HG03039 (cell line): ENCODE measurements around the gene PDZRN3.
"Not testable (repeated sequence)": the region's sequence is repeated elsewhere in the genome, so short reads cannot be mapped to it uniquely, and the experiment has no call there.

Experiments used
- ATAC-seq: cut with Tn5 transposase; IDR thresholded peaks from one replicate; pipeline ENCODE4 v1.9.1; 2021; ENCODE audit warnings: mild to moderate bottlenecking, moderate library complexity; ENCODE audit not compliant: unreplicated experiment

Gene PDZRN3

DNA sequence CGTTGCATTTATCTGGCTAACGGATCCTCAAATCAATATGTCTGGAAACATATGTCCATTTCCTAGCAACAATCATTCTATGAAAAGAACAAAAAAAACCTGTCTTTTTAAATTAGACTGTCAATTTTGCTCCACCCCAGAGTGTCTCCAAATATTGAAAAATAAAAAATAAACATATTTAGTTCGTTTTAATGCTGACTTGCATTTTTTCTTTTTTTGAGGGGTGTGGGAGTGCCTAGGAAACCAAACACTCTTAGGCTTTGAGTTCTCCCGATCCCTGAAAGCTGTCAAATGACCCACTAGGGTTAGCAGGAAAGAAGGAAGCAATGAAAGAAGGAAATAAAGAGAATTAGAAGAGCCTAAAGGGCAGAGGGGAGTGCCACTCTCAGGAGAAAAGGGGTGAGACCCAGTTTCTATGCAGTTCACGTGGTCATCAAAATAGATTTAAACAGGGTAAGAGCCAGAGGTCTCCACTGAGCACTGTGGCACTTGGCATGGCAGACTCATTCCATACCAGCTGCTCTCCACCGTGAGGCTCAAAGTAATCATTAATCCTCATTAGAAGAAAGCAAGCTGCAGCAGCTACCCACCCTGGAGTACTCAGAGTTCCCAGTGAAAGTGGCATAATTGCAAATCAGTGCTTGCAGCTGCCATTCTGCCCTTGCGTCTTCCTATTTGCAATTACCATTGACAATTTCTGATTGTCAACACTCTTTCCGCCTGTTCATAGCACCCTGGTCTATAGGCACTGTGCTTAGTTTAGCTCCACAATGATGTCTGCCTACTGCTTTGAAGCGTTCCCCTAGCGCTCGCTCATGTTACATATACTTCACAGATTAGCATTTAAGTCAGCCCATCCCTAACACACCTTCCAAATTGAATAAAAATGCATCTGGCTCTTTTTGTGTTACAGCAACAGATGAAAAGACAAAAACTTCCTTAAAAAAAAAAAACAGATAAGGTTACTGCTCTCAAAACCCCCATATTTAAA is 32.3 kb downstream of the PDZRN3 start:
- ATAC-seq, result no peak

DNA sequence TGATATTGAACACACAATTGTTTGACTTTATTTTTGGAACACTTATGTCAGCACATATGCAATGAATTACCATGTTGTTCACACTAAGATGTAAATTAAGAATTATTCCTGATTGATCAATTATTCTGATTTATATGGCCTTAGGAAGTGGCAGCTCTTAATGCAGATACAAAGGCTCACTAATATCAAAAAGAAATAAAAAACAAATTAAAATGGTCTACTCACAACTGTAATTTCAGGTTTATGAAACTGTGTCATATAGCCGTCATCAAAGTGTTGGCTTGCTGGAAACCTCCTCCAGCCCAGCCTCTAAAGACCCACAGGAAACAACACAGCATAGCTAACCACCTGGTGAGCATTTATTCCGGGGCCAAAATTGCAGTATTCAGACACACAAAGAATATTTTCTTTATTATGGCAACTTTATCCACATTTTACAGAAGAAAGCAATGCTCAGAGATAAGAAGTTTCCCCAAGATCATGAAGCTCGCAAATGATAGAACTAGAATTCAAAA is 33.4 kb downstream of the PDZRN3 start:
- no peak for ATAC-seq

DNA sequence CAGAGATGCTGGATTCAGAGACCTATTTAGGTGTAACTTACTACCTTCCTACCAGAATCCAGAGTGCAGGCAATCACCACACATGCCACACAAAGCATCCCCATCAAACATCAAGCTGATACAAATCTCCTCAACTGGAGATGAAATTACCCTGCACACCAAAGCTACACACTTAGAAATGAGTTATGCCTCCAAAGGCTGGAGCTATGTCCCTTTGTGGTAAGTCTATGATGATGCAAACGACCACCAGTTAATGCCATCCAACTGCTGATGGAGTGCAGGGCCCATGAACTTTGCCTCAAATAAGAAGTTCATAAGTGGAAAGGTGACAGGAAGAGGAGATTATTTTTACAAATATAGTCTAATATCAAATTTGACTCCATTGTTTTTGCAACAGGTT is 38.1 kb downstream of the PDZRN3 start:
- no peak for ATAC-seq

DNA sequence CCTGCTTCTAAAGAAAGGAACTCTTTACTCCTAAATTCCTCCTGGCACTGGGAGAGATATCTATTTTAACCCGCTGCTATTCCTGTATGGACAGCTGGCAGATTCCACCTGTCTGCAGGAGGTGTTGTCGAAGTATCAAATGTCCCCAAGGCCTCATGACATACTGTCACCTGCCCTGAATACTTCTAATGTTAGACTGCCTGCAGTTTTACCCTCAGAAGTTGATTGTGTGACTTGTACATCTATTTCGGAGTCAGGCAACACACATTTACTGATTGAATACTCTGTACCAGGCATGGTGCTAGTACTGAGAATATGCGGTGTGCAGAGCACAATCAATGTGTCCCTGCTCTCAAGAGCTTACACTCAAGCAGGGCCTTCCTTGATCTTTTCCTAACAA is 38.6 kb downstream of the PDZRN3 start:
- ATAC-seq, result no peak

DNA sequence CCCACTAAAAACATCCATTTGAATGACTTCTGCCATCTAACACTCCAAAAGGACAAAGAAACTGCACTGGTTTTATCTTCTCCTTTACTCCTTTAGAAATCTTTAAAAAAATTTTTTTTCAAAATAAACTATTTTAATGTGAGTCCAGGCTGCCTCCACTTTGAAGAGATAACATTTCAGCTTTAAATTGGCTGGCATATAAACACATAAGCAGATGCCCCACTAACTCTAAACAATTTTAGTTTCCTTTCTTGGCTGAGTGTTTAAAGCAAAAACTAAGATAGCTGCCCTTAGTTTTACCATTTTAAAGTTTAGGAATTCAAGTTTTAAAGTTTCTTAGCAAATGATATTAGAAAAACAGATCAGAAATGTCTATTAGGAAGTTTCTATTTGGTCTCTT is 39.9 kb downstream of the PDZRN3 start:
- no peak for ATAC-seq

DNA sequence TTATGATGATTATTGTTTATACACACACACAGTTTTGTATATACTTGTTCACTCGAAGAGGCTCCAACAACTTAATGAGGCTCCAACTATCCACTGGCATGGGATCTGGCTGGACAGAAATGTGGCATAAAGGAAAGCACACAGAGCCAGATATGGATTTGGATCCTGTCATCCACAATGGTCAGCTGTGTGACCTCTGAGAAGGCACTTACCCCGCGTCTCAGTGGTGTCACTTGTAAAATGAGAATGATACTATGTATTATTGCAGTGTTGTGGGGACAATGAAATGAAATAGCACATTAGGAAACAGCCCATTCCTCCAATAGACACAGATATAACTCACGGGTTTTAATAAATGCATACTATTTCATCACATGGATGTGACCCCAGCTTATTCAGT is 42.2 kb downstream of the PDZRN3 start:
- ATAC-seq, result no peak

DNA sequence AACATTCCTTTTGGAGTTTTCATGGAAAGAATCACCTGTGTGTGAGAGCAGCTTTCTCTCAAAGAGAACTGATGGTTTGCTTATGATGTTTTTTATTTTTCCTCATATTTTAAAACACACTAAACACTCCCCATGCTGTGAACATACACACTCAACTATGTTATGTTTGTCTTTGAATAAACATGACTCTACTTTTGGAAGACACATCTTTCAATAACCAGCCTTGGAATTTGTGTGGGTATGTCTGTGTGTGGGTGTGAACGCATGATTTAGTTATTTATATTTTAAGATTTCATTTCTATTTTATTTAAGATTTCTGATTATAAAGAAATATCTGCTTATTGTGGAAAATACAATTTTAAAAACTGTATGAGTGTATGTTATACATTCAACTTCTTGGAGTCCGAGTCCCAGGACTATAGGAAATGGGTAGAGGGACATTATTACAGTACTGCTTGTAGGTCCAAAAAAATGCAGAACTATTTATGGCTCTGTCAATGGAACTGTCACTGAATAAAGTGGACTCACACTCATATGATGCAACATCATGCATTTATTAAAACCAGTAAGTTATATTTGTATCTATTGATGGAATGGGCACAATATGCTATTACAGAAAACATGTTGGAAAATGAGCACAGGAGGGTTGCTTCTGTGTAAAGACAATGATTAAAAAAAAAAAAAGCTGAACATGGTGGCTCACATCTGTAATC is 43.5 kb downstream of the PDZRN3 start:
- ATAC-seq, result no peak

DNA sequence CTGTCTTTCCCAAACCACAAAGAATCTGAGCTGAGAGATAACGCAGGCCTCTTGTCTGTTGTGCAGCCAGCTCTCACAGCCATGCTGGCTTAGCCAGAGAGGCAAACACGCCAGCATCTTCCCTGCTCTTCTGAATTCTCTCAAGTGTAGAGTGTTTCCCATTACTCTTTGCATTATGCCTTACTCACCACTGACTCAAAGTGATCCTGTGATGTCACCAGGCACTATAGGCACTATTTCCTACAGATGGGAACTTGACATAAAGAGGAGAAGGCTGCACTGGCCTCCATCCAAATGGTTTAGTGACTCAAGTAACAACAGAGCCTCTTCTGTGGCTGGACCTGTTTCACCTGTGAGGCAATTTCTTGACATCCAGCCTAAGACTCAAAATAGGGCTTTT is 44.4 kb downstream of the PDZRN3 start:
- no peak for ATAC-seq

DNA sequence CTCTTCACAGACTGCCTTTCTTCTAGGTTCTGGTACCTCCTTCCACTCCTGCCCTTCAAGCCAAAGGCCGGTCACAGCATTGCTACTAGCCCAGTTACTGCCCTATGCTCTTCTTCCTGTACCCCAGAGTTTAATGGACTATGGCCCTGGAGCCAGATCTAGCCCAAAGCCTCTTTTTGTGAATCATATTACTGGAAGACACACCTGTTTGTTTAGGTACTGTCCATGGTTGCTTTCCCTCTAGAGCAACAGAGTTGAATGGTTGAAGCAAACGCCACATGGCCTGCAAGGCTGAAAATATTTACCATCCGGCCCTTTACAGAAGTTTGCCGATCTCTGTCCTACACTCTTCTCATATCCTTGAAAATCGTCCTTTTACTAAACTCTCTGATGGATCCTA is 47.0 kb downstream of the PDZRN3 start:
- ATAC-seq, result no peak

DNA sequence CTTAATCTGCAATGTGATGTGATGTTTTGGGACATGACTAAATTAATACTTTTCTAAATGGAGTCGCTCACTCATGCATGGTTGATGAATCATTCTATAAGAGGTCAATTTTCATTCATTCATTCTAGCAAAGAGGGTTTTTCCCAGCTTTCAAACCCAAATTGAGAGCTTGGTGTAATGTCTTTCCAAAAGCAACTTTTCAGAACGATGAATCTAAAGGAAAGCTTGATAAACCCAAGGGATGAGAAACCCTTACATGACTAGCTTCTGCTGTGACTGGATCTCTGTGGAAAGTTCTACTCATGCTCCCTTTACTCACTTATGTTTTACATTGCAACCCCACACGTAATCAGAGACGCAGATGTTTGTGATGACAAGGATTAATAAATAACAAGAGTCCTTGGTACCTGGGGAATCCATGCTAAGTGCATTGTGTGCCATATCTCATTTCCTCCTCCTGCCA is 47.7 kb downstream of the PDZRN3 start:
- no peak for ATAC-seq

DNA sequence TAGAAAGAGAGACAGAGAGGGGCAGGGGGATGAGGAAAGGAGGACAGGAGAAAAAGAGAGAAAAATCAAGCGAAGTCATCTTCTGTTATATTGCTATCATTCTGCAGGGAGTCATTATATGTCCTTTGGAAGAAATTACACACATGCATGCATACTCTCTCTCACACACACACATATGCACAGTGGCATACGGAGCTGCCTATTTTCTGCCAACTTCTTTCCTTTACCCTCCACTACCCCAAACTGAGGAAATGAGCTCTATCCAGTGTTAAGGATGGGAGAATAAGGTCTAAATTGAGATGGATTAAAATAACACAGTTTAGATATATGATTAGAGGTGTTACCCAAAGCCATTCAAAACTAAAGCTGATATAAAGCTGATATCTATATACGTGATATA is 48.8 kb downstream of the PDZRN3 start:
- no peak for ATAC-seq

DNA sequence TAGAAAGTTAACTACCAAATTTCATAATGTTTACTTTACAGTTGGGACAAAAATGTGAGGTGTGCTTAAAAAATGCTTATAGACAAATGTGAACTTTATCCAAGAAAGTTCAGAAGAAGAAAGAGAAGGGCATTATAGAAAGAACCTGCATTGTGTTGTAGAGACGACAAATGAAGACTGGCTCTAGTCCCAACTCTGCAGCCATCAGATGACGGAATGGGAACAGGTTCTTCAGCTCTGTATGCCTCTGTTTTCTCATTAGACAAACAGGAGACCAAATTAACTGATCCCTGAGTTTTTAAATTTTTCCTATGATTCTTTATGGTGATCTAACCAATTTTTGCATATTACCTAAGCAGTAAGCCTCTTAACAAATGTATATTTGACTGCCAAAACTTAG is 49.2 kb downstream of the PDZRN3 start:
- ATAC-seq, result no peak

DNA sequence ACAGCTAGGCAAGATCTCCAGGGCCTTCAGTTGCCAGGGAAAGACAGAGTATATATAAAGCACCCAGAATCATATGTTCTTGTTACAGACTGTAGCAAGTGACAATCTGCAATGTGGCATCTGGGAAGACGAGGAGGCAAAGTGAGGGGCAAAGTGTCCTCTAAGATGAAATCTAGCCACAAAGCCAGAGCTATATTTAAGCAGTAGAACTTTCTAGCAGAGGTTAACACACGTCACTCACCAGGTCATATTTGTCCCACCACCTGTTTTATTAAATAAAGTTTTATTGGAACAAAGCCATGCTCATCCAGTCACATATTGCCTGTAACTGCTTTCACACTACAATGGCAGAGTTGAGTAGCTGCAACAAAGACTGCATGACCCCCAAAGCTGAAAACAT is 51.5 kb downstream of the PDZRN3 start:
- no peak for ATAC-seq

DNA sequence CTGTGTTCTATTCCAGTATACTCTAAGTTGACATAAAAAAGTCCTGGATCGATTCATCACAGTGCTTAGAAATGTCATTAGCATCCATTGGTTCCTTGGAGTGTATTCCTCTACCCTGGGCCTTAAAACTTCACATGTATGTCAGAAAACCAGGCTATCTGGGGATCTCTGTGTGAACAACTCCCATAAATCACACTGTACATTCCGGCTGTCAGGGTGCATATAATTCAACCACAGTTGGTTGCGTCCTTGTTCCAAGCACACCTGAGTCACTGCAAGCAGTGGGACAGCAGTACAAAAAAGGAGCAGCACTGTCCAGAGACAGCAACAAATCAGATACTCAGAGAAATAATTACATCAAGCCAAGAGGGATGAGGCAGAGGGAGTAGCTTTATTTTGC is 52.4 kb downstream of the PDZRN3 start:
- ATAC-seq, result no peak

DNA sequence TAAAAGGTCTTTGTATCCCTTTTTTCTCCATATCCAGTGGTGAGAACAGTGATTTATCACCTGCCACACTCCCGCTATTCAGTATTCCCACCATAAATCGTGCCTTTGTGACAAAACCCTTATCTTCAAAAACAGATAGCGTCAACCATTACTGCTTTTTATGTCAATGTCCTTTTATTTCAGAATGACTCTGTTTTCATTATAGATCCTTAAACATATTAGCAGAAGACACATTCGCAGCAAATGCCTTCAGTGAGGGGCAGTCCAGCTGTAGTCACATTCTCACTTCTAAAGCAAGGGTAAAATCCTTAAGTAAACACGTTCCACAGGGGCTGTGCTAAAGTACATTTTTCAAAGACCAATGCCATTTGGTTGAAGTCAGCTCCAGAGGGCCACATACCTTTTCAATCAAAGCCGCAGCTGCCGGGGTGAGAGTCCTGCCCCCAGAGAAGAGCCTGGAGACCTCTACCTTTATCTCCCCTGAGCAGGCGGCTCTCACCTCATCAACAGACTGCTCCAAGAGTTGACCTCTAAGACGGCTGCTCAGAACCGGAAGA is 53.4 kb downstream of the PDZRN3 start:
- no peak for ATAC-seq

DNA sequence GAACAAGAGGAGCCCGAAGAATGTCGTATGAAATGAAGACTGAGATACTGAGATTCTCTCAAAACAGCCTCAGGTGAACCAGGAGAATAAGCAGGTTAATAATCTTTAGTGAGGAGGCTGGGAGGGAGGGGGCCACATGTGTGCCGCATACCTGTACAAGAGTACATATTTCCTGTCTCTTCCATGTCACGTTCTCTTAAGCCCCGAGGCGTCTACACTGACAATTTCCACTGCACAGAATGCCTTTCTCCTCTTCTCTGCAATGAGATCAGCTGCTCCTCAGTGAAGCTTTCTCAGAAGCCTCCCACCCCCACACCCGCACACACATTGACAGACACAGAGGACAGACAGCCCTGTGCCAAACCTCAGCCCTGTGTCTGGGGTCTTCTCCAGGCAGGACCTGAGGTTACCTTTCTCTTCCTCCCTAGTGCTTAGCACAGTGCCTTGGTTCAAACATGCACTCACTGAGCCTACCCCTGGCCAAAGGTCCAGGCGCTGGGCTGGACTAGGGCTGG is 55.4 kb downstream of the PDZRN3 start:
- ATAC-seq, result no peak

DNA sequence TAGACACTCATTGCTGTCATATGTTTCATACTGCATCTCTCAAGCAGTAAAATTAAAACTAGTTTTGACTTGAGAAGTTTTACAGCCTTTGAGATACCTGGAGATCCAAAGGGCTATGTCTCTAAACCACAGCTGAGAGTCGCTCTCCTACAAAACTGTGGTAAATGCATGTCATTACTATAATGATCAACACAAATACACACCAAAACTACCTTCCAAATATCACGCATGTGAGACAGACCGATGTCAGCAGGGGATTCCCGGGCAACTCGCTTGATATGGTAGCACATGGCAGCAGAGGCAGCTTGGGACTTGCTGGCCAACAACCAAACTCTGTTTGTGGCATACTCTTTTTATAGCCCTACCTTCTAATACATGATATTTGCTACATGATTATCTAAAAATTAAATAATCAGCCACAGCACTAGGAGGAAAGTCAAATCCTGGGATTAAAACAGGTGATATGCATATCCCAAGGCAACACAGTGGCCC is 56.3 kb downstream of the PDZRN3 start:
- no peak for ATAC-seq

DNA sequence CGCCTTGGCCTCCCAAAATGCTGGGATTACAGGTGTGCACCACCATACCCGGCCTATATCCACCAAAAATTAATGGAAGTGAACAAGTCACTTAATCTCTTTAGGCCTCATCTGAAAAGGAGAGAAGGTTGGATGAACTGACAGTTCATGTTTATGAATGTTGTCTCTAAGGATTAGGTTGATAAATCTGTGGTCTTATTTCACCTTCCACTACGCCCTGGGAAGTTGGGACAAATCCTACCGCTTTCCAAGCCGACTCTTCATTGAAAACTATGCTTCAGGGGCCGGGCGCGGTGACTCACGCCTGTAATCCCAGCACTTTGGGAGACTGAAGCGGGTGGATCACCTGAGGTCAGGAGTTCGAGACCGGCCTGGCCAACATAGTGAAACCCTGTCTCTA is 59.4 kb downstream of the PDZRN3 start:
- not testable (repeated sequence) for ATAC-seq

DNA sequence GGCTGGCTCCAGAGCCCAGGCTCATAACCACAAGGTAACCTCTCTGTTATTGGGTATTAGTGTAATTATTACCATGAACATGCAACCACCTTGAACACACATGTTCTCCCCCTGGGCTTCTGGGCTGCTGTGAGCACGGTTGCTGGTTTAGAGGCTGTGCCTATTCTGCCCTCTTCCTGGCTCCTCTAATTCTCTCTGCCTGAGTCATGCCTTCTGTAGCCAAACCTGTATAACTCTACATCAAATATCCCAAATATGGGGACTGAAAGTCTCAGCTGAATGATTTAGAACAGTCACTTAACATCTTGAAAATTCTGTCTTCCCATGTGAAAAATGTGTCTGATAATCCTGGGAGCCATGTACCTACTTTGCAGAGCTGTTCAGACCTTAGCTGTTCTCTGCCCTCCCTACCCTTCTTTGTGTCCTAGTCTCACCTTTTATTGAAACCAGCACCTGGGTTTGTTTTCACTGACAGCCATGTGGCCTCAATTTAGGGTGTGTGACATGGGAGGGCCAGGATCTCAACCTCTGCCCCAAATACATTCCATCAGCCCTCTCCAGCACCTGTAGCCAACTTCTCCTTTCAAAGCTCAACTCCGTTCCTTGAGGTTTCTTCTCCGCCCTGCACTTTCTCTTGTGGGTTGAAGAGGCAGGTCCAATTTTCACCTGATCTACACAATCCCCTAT is 60.7 kb downstream of the PDZRN3 start:
- ATAC-seq, result no peak

DNA sequence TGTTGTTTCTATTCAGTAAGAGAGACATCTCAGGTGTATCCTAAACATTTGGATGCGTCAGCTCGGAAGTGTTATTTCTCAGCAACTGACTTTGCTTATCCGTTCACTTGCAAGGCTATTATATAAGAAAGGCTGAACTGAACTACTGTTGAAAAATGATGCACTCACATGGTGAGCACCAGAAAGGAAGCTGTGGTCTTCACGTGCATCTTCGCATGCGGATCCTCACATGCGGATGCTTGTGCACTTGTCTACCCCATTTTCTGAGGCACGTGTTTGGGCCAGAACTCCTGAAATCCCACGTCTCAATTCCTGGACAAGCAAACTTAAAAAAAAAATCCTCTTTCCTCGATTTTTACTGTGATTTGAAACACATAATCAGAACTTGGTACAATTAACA is 63.2 kb downstream of the PDZRN3 start:
- ATAC-seq, result no peak

DNA sequence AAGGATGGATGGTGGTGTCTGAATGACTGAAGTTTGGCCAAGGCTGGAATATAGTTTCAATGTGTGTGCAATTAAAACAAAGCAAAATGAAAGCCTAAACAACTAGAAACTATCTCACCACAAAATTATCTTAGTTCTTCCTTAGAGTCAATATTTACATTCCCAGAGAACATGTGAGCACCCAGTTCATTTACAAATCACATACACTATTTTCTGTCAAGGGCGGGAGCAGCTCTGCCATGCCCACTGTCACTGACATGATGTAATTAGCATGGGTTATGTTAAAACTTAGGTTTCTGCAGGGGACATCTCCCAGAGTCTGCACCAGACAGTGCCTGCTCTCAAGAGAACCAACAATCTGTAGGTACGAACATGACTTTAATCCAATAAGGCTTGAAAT is 65.0 kb downstream of the PDZRN3 start:
- ATAC-seq, result no peak
